T-cell (primary cell): ENCODE data around the gene GPATCH4. TPM values are rescaled to one million over a fixed set of nuclear protein-coding genes. Genes with fewer than 3 reads are reported as not detected.
A peak's percentile ranks its signal among the peaks of the same experiment; 100 is the strongest.

Experiments used
- ATAC-seq, 4 experiments: fragments of 200-7000 bp in 3 of 4; fragments of 150-1000 bp in 1 of 4; cut with Tn5 transposase; replicated peaks in 1 of 4; 1 replicate in 3 of 4; 2 replicates in 1 of 4; pipeline ENCODE4 v1.10.0; 2021; ENCODE audit warnings: moderate library complexity in 3 of 4, mild to moderate bottlenecking in 2 of 4, moderate number of reproducible peaks in 1 of 4
- CTCF ChIA-PET, 2 donors: fragments of 300-600 bp; sonication (Branson Sonifier 250); formaldehyde crosslinking; loops; one replicate each; lab custom pipeline; 2022; ENCODE audit warnings: antibody characterized with exemption in 2 of 2; lab: Charles Lee
- POLR2A ChIA-PET, 2 donors: fragments of 300-600 bp; sonication (Branson Sonifier 250); formaldehyde crosslinking; loops; one replicate each; lab custom pipeline; 2022; ENCODE audit warnings: antibody characterized with exemption in 2 of 2; lab: Charles Lee
- DNase-seq, 35 experiments: peaks; one replicate each; pipeline versions ENCODE4 v3.0.0 to v3.0.0-alpha.2; 2013 to 2023
- H3K27ac ChIP-seq: one replicate; pipeline ENCODE4 v1.5.1; 2013; ENCODE audit warnings: low read length
- H3K27me3 ChIP-seq, 2 experiments: replicated peaks in 1 of 2; 1 replicate in 1 of 2; 2 replicates in 1 of 2; pipeline versions ENCODE4 v1.6.1 to v1.7.0; 2013; ENCODE audit warnings: low read length in 1 of 2, mixed read lengths in 1 of 2; ENCODE audit not compliant: control insufficient read depth in 2 of 2, insufficient read depth in 2 of 2; ENCODE audit errors: extremely low read depth in 1 of 2
- H3K36me3 ChIP-seq, 2 donors: 1 replicate in 1 of 2; 2 replicates in 1 of 2; pipeline versions ENCODE4 v1.6.1 to v1.7.0; 2013; ENCODE audit warnings: low read length in 1 of 2; ENCODE audit not compliant: control insufficient read depth in 2 of 2, insufficient read depth in 1 of 2; ENCODE audit errors: extremely low read depth in 1 of 2
- H3K4me1 ChIP-seq, 2 experiments: 1 replicate in 1 of 2; 2 replicates in 1 of 2; pipeline versions ENCODE4 v1.6.1 to v1.7.0; 2013; ENCODE audit warnings: low read length in 2 of 2, mixed read lengths in 1 of 2; ENCODE audit not compliant: insufficient read depth in 2 of 2, control insufficient read depth in 1 of 2; ENCODE audit errors: extremely low read depth in 1 of 2
- H3K4me3 ChIP-seq, 2 donors: 1 replicate in 1 of 2; 2 replicates in 1 of 2; pipeline versions ENCODE4 v1.5.1 to v1.7.0; 2013; ENCODE audit warnings: mild to moderate bottlenecking in 2 of 2, low read length in 1 of 2, moderate library complexity in 1 of 2; ENCODE audit not compliant: control insufficient read depth in 1 of 2; ENCODE audit errors: extremely low read depth in 1 of 2
- H3K9me3 ChIP-seq: 2 replicates; pipeline ENCODE4 v1.7.0; 2013
- H3K27ac Mint-ChIP-seq, 2 donors: one replicate each; pipeline ENCODE4 v1.8.0; 2020 to 2021; ENCODE audit warnings: mild to moderate bottlenecking in 2 of 2, mixed read lengths in 2 of 2
- H3K27me3 Mint-ChIP-seq, 2 donors: one replicate each; pipeline ENCODE4 v1.8.0; 2021 to 2022; ENCODE audit warnings: mixed read lengths in 2 of 2
- H3K36me3 Mint-ChIP-seq: one replicate; pipeline ENCODE4 v1.8.0; 2021; ENCODE audit warnings: mixed read lengths
- H3K4me1 Mint-ChIP-seq, 3 donors: one replicate each; pipeline ENCODE4 v1.8.0; 2020 to 2022; ENCODE audit warnings: mixed read lengths in 3 of 3, mild to moderate bottlenecking in 1 of 3
- H3K4me3 Mint-ChIP-seq, 3 donors: one replicate each; pipeline ENCODE4 v1.8.0; 2020 to 2022; ENCODE audit warnings: mild to moderate bottlenecking in 3 of 3, mixed read lengths in 3 of 3, moderate library complexity in 3 of 3
- H3K9me3 Mint-ChIP-seq, 3 donors: one replicate each; pipeline ENCODE4 v1.8.0; 2020 to 2022; ENCODE audit warnings: mixed read lengths in 3 of 3
- WGBS: methylation state at CpG from one replicate; pipeline ENCODE4 v1.1.5; 2013; ENCODE audit warnings: missing lambda C conversion rate; ENCODE audit not compliant: insufficient coverage; 5-methylcytosine and 5-hydroxymethylcytosine counted together
- total RNA-seq, 35 experiments: library from RNA in 6 of 35; stranded (reverse) in 6 of 35; fragments of 120-200 nt in 1 of 35; gene quantifications; one replicate each; pipeline versions ENCODE4 v1.2.1 to v1.2.4 and lab custom pipeline; 2013 to 2026

Gene GPATCH4
- total RNA-seq, 5 donors from 2014 or later (not counting 1 experiment from before 2014, with no cell fraction given) = 34.3 to 41.6 (median 40.6) TPM

DNA sequence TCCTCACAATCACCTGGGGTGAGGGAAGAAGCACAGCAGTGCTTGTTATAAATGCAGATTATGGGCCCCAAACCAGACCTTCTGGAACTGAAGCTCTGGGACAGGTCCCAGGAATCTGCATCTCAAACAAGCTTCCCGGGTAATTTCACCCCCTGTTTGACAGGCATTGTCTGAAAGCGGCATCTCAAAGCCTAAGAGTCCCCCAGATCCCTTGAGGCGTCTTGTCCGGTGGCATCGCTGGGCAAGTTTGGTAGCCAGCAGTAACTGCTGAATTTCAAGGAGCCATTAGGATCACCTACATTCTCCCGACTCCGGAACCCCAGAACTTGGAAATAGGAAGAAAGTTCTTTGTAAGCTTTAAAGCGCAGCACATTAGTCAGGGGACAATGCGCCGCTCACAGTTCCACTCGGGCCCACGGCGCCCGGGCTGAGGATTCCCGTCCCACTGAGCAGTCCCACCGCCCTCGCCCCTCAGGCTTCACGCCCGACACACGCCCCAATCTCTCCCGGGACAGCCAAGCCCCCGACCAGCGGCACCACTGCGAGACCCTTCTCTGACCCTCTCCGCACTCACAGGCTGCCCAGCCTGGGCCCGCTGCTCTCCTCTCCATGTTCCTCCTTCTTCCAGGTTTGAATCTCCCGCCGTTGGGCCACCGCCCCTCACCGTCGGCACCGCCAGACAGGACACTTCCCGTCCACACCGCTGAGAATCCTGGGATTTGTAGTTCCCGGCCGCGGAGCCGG lies 29.2 kb downstream of the GPATCH4 start, which contains the start of gene IQGAP3:
Gene IQGAP3, minus strand, starts transcription at position 647 of the 744 bp plus-strand sequence. Its CDS starts 36 bp downstream, at position 611.
- Mint-ChIP-seq H3K4me1 (peaks cover 13 to 20% (median 16%) of the 10 kb centered on the region in 3 donors), H3K27me3 (peaks cover 34 to 38% of the 10 kb centered on the region in 2 donors), H3K4me3 (peak within 1 kb of the TSS; percentile 75 to 91 (median 79)), H3K27ac (peak within 1 kb of the TSS in 1 of 2 donors; percentile 69), H3K36me3 (no peaks in the 10 kb centered on the region), H3K9me3 (no peaks in the 10 kb centered on the region)
- ChIA-PET POLR2A (no interaction called here), CTCF (no interaction called here)
- Histone ChIP-seq H3K36me3 (no peaks in the 10 kb centered on the region), H3K4me3 (peak within 1 kb of the TSS; percentile 8 to 64), H3K27me3 (peaks cover 0 to 29% of the 10 kb centered on the region in 2 experiments), H3K4me1 (peaks cover 4 to 11% of the 10 kb centered on the region in 2 experiments), H3K27ac (no peak within 1 kb of the TSS), H3K9me3 (no peaks in the 10 kb centered on the region)
- DNase-seq (peak; percentile 40 to 79 (median 64)), ATAC-seq (peak; percentile 83 to 99 (median 93))
- WGBS = 9% methylated on average over 33 of the region's 38 CpGs

- DNase-seq (no peak), ATAC-seq (no peak)
- CTCF ChIA-PET = interaction anchor here (0.6 to 0.8 kb wide), 2 partner anchors 81 to 186 kb away, joined by 3 to 7 read pairs; no protein-coding TSS in a partner anchor
- H3K36me3 ChIP-seq = no peaks in the 10 kb centered on the region
- Mint-ChIP-seq H3K27me3 (peaks cover 34 to 38% of the 10 kb centered on the region in 2 donors), H3K36me3 (no peaks in the 10 kb centered on the region), H3K9me3 (no peaks in the 10 kb centered on the region), H3K4me1 (peaks cover 13 to 20% (median 16%) of the 10 kb centered on the region in 3 donors), H3K4me3 (peak overlapping the region in 2 of 3 donors; percentile 44 to 91), H3K27ac (no peak overlapping the region)
- peaks cover 4 to 11% of the 10 kb centered on the region in 2 experiments for H3K4me1 ChIP-seq
- no CpG with 5 or more reads among the region's 4 CpGs for WGBS
- no peaks in the 10 kb centered on the region for H3K9me3 ChIP-seq
- POLR2A ChIA-PET = interaction anchor here (0.6 kb wide), 2 partner anchors 81 to 102 kb away, joined by 3 to 4 read pairs; no protein-coding TSS in a partner anchor
- H3K4me3 ChIP-seq = no peak overlapping the region
- H3K27me3 ChIP-seq = peaks cover 0 to 29% of the 10 kb centered on the region in 2 experiments
- no peak overlapping the region for H3K27ac ChIP-seq
These were observed 29.9 kb downstream of the GPATCH4 start for GRCh38 chr1:156571261-156571852.

GRCh38 chr1:156566436-156566835 lies 34.8 kb downstream of the GPATCH4 start:
- no peak overlapping the region for H3K4me3 Mint-ChIP-seq
- POLR2A ChIA-PET = interaction anchor here in 1 of 2 donors (0.6 kb wide), 1 partner anchor 34 kb away, joined by 3 read pairs; no protein-coding TSS in a partner anchor

GRCh38 chr1:156565519-156565918 lies 35.8 kb downstream of the GPATCH4 start:
- Histone ChIP-seq H3K27ac (no peak overlapping the region), H3K4me3 (no peak overlapping the region), H3K4me1 (no peaks in the 10 kb centered on the region), H3K27me3 (peaks cover 0 to 5% of the 10 kb centered on the region in 2 experiments), H3K36me3 (peaks cover 0 to 5% of the 10 kb centered on the region in 2 donors), H3K9me3 (no peaks in the 10 kb centered on the region)
- Mint-ChIP-seq H3K27ac (no peak overlapping the region), H3K36me3 (no peaks in the 10 kb centered on the region), H3K9me3 (no peaks in the 10 kb centered on the region), H3K4me3 (no peak overlapping the region), H3K27me3 (peaks cover 0 to 5% of the 10 kb centered on the region in 2 donors), H3K4me1 (no peaks in the 10 kb centered on the region)
- ChIA-PET CTCF (no interaction called here), POLR2A (interaction anchor here in 1 of 2 donors (0.6 kb wide), 1 partner anchor 245 kb away, joined by 3 read pairs; no protein-coding TSS in a partner anchor)
- DNase-seq (no peak), ATAC-seq (no peak)
- no CpG with 5 or more reads among the region's 2 CpGs for WGBS

More at GRCh38 chr1:156566436-156566835, 34.8 kb downstream of the GPATCH4 start:
- Histone ChIP-seq H3K4me3 (no peak overlapping the region), H3K9me3 (no peaks in the 10 kb centered on the region), H3K36me3 (peaks cover 0 to 4% of the 10 kb centered on the region in 2 donors), H3K4me1 (no peaks in the 10 kb centered on the region), H3K27ac (no peak overlapping the region), H3K27me3 (peaks cover 0 to 6% of the 10 kb centered on the region in 2 experiments)
- H3K9me3 Mint-ChIP-seq = no peaks in the 10 kb centered on the region
- DNase-seq = no peak
- H3K36me3 Mint-ChIP-seq = no peaks in the 10 kb centered on the region
- CTCF ChIA-PET = interaction anchor here in 1 of 2 donors (0.7 kb wide), 1 partner anchor 120 kb away, joined by 4 read pairs; no protein-coding TSS in a partner anchor
- H3K27me3 Mint-ChIP-seq = peaks cover 6 to 11% of the 10 kb centered on the region in 2 donors
- ATAC-seq = no peak
- 90% methylated on average over 4 of the region's 4 CpGs for WGBS
- peaks cover 0 to 5% (median 0%) of the 10 kb centered on the region in 3 donors for H3K4me1 Mint-ChIP-seq
- H3K27ac Mint-ChIP-seq = no peak overlapping the region

DNA sequence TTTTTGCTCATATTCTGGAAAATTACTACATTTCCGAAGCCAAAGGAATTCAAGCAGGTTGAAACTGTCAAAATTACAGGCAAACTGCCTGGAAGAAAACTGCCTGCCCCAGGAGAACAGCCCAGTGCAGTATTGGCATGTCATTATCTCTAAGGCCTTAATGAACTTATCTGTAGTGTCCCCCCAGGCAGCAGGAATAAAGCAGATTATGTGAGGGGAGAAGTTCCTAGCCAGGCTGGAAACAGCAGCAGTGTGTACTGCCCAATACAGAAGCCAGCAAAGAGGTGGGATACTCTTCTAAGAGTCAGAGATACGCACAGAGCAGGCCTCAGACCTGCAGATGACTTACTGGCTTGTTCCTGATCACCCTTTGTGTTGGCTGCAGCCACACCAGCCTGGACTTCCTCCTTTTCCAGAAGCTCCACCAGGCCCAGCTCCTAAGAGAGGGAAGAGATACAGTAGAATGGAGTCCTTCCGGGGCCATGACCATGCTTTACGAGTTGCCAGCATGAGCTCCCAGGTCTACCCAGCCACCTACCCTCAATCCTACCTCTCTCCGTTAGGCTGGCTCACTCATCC lies 40.6 kb downstream of the GPATCH4 start:
- no peaks in the 10 kb centered on the region for H3K9me3 ChIP-seq
- ATAC-seq (no peak), DNase-seq (no peak)
- Mint-ChIP-seq H3K27ac (no peak overlapping the region), H3K9me3 (no peaks in the 10 kb centered on the region), H3K27me3 (no peaks in the 10 kb centered on the region), H3K36me3 (no peaks in the 10 kb centered on the region), H3K4me1 (no peaks in the 10 kb centered on the region), H3K4me3 (no peak overlapping the region)
- peaks cover 0 to 2% of the 10 kb centered on the region in 2 experiments for H3K27me3 ChIP-seq
- H3K27ac ChIP-seq = no peak overlapping the region
- ChIA-PET POLR2A (no interaction called here), CTCF (no interaction called here)
- no peaks in the 10 kb centered on the region for H3K4me1 ChIP-seq
- WGBS = 50% methylated on average over 1 of the region's 5 CpGs
- H3K36me3 ChIP-seq = peaks cover 0 to 5% of the 10 kb centered on the region in 2 donors
- no peak overlapping the region for H3K4me3 ChIP-seq
